Stomach (tissue), 9 donors: ENCODE measurements around the gene BCAS1. TPM values are rescaled to one million over a fixed set of nuclear protein-coding genes. Genes with fewer than 3 reads are reported as not detected.
A peak's percentile ranks its signal among the peaks of the same experiment; 100 is the strongest.

Experiments
- DNase-seq, 2 donors: peaks; one replicate each; pipeline versions ENCODE4 v3.0.0 to v3.0.0-alpha.2; 2013 to 2019
- H3K27ac ChIP-seq, 5 donors: fragments of 200-600 bp in 4 of 5; sonication (generic) in 4 of 5; one replicate each; pipeline ENCODE4 v1.5.1; 2013 to 2019; ENCODE audit warnings: mild to moderate bottlenecking in 1 of 5, moderate library complexity in 1 of 5
- H3K27me3 ChIP-seq, 3 donors: fragments of 200-600 bp; sonication (generic); one replicate each; pipeline ENCODE4 v1.5.1; 2017 to 2019; ENCODE audit warnings: mixed run types in 1 of 3
- H3K36me3 ChIP-seq, 4 donors: fragments of 200-600 bp; sonication (generic); 1 replicate in 3 of 4; 2 replicates in 1 of 4; pipeline ENCODE4 v1.5.1; 2016 to 2019
- H3K4me1 ChIP-seq, 4 donors: fragments of 200-600 bp; sonication (generic); one replicate each; pipeline ENCODE4 v1.5.1; 2016 to 2019
- H3K4me3 ChIP-seq, 4 donors: fragments of 200-600 bp; sonication (generic) in 3 of 4; one replicate each; pipeline ENCODE4 v1.5.1; 2016 to 2019; ENCODE audit warnings: mild to moderate bottlenecking in 1 of 4
- H3K9me3 ChIP-seq, 4 donors: fragments of 200-600 bp; sonication (generic); one replicate each; pipeline ENCODE4 v1.5.1; 2016 to 2019
- EP300 ChIP-seq: sonication (generic); formaldehyde crosslinking; IDR thresholded peaks from one replicate; pipeline ENCODE4 v1.6.1; 2017; ENCODE audit warnings: antibody characterized with exemption
- POLR2A ChIP-seq, 4 donors: fragments of 450-650 bp; IDR thresholded peaks; one replicate each; pipeline ENCODE4 v1.6.1; 2016; ENCODE audit warnings: antibody characterized with exemption in 4 of 4, control low read depth in 2 of 4, mild to moderate bottlenecking in 1 of 4, moderate library complexity in 1 of 4
- POLR2AphosphoS5 ChIP-seq, 3 donors: sonication (generic); formaldehyde crosslinking; IDR thresholded peaks; one replicate each; pipeline ENCODE4 v1.6.1; 2016; ENCODE audit warnings: antibody characterized with exemption in 3 of 3
- WGBS, 5 donors: extraction: QIAGEN DNeasy Blood & Tissue Kit in 3 of 5; methylation state at CpG; one replicate each; pipeline versions ENCODE4 v1.1.5 to v1.1.7; 2013 to 2018; 5-methylcytosine and 5-hydroxymethylcytosine counted together
- intact Hi-C: fragments of 100-400 bp; cut with DNase I; formaldehyde crosslinking; loops from one replicate; pipeline ENCODE4 v1.15.1; 2023; ENCODE audit warnings: low total_unique reads
- polyA plus RNA-seq, 3 donors: library from polyadenylated mRNA; stranded (reverse); fragments of 200-250 nt; gene quantifications; one replicate each; pipeline ENCODE4 v1.2.3, GENCODE V29; 2013
- total RNA-seq, 5 donors: library from RNA; depleted of rRNA; stranded (reverse); fragments of >200 nt; gene quantifications; one replicate each; pipeline versions ENCODE4 v1.1.0 to v1.2.3, GENCODE V29; 2014 to 2016
- TF ChIP-seq, protein P1 (sequence below), 7 experiments: fragments of 450-650 bp in 4 of 7; fragments of 200-600 bp in 3 of 7; sonication (generic) in 3 of 7; IDR thresholded peaks; one replicate each; pipeline ENCODE4 v1.5.1; 2016 to 2019; ENCODE audit warnings: antibody characterized with exemption in 7 of 7, control low read depth in 2 of 7, mild to moderate bottlenecking in 1 of 7
- donor health status: healthy with polysubstance abuse.
- donor health status: Bipolar disorder and iron deficiency.
- donor health status: healthy.

BCAS1 gene
- total and polyA plus RNA-seq, 8 donors: 6.3 to 145 (median 84.6) TPM

- intact Hi-C loops: no loop called here
- 91 to 98% (median 96%) methylated on average over 5 of the region's 5 CpGs for WGBS, 5 donors
- H3K4me3 ChIP-seq: no peak overlapping the region
- H3K9me3 ChIP-seq: no peaks in the 10 kb centered on the region
- H3K27ac ChIP-seq: no peak overlapping the region
- H3K27me3 ChIP-seq: no peaks in the 10 kb centered on the region
- no peaks in the 10 kb centered on the region for H3K36me3 ChIP-seq
- TF ChIP-seq EP300: no peak
- TF ChIP-seq POLR2A (IDR thresholded peaks at IDR 0.05): no peak
- no peak for TF ChIP-seq POLR2AphosphoS5 (IDR thresholded peaks at IDR 0.05)
- TF ChIP-seq, protein P1, sequence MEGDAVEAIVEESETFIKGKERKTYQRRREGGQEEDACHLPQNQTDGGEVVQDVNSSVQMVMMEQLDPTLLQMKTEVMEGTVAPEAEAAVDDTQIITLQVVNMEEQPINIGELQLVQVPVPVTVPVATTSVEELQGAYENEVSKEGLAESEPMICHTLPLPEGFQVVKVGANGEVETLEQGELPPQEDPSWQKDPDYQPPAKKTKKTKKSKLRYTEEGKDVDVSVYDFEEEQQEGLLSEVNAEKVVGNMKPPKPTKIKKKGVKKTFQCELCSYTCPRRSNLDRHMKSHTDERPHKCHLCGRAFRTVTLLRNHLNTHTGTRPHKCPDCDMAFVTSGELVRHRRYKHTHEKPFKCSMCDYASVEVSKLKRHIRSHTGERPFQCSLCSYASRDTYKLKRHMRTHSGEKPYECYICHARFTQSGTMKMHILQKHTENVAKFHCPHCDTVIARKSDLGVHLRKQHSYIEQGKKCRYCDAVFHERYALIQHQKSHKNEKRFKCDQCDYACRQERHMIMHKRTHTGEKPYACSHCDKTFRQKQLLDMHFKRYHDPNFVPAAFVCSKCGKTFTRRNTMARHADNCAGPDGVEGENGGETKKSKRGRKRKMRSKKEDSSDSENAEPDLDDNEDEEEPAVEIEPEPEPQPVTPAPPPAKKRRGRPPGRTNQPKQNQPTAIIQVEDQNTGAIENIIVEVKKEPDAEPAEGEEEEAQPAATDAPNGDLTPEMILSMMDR (IDR thresholded peaks at IDR 0.05): no peak
- peaks cover 13 to 61% (median 34%) of the 10 kb centered on the region in 4 donors for H3K4me1 ChIP-seq
- DNase-seq: no peak
These were observed 132.4 kb downstream of the BCAS1 start for GRCh38 chr20:53937929-53938367.

GRCh38 chr20:53937339-53937741 lies 133.1 kb downstream of the BCAS1 start:
- Histone ChIP-seq H3K27ac (no peak overlapping the region), H3K4me3 (no peak overlapping the region), H3K9me3 (no peaks in the 10 kb centered on the region), H3K27me3 (no peaks in the 10 kb centered on the region), H3K4me1 (peaks cover 13 to 58% (median 34%) of the 10 kb centered on the region in 4 donors), H3K36me3 (no peaks in the 10 kb centered on the region)
- intact Hi-C loops: no loop called here
- no peak for DNase-seq
- no peak for TF ChIP-seq POLR2A (IDR thresholded peaks at IDR 0.05)
- TF ChIP-seq POLR2AphosphoS5 (IDR thresholded peaks at IDR 0.05): no peak
- no peak for TF ChIP-seq EP300
- TF ChIP-seq, protein P1 (IDR thresholded peaks at IDR 0.05): no peak
- 85 to 94% (median 89%) methylated on average over 5 of the region's 5 CpGs for WGBS, 5 donors

DNA sequence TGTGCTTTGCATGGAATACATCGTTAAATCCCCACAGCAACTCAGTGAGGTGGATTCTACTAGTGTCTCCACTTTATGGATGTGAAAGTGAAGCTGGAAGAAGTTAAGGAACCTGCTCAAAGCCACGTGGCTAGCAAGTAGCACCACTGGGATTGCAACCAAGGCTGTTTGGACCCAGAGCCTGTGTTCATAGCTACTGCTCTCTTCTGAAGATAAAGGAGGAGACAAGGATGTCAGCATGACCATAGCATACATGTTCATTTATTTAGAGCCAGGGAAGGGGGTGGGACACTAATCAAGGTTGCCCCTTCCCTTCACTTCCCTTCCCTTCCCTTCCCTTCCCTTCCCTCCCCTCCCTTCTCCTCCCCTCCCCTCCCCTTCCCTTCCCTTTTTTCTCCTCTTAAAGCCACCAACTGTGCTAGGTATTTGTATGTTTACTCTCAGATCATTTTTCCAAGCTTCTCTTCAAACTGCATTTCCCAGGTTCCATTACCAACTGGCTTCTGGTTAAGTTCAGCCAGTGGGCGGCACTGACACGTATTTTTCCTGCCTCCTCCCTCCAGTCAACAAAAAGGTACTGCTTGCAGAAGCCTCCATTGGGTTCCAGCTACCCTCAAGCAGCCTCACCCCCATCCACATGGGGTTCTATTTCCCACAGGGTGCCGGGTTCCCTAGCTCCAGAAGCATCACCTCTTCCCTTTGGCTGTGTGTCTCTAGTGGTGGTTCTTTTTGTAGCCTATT lies 134.9 kb downstream of the BCAS1 start:
- intact Hi-C loops: no loop called here
- TF ChIP-seq, protein P1 (IDR thresholded peaks at IDR 0.05): no peak
- TF ChIP-seq EP300: no peak
- no peak for TF ChIP-seq POLR2A (IDR thresholded peaks at IDR 0.05)
- TF ChIP-seq POLR2AphosphoS5 (IDR thresholded peaks at IDR 0.05): no peak
- Histone ChIP-seq H3K4me1 (peaks cover 9 to 42% (median 25%) of the 10 kb centered on the region in 4 donors), H3K27ac (peak overlapping the region in 3 of 5 donors; percentile 51 to 72 (median 68)), H3K27me3 (no peaks in the 10 kb centered on the region), H3K4me3 (no peak overlapping the region), H3K36me3 (no peaks in the 10 kb centered on the region), H3K9me3 (no peaks in the 10 kb centered on the region)
- no peak for DNase-seq
- WGBS, 5 donors: 55 to 74% (median 66%) methylated on average over 5 of the region's 5 CpGs

DNA sequence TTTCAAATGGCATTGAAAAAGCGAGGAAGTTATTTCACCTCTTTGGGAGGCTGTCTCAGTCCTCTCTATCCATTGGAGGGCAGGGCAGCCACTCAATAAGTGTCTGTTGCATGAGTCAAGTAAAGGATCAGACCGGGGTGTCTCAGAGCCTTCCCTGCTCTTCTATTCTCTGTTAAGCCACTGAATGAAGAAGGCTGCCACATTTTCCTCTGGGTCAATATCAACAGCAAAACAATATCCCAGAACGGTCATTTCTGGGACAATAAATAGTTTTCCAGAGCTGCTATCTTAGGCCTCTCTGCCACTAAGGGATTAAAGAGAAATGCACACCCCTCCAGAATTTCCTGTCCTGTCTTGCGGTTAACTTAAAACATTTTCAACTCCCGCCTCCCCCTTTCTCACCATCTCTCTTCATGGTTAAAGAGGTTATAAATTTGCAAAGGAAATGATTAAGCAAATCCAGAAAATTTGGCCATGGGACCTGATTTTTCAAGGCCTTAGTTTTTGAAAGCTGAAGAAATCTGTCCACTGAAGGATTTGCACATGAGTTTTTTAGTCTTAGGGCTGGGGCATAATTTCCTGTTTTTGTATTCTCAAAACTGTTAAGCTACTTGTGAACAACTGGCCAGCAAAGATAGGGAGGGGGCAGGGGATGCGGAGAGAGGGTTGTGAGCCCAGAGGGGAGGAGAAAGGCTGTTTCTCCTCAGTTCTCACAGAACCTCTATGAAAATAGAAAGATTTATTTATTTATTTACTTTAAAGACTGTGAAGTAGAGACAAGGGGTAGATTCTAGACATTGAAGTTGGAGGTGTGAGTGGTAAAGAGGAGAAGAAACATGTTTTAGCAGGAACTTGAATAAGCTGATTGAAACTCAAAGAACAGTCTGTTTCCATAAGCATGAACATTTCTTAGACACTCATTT lies 135.7 kb downstream of the BCAS1 start:
- Histone ChIP-seq H3K27ac (peak overlapping the region; percentile 39 to 72 (median 51)), H3K4me1 (peaks cover 4 to 34% (median 17%) of the 10 kb centered on the region in 4 donors), H3K9me3 (no peaks in the 10 kb centered on the region), H3K36me3 (no peaks in the 10 kb centered on the region), H3K4me3 (no peak overlapping the region), H3K27me3 (no peaks in the 10 kb centered on the region)
- intact Hi-C loops: no loop called here
- 54 to 68% (median 63%) methylated on average over 6 of the region's 6 CpGs for WGBS, 5 donors
- TF ChIP-seq, protein P1 (IDR thresholded peaks at IDR 0.05): no peak
- TF ChIP-seq EP300 (no peak), POLR2AphosphoS5 (IDR thresholded peaks at IDR 0.05) (no peak), POLR2A (IDR thresholded peaks at IDR 0.05) (no peak)
- peak in 1 of 2 donors; percentile 64 for DNase-seq
